WTC11 (cell line): ENCODE measurements around the gene RSPO4.

Experiments
- CREB1 ChIP-seq: sonication (generic); formaldehyde crosslinking; IDR thresholded peaks from 2 replicates; pipeline ENCODE4 v1.8.0; 2023; ENCODE audit warnings: mild to moderate bottlenecking, missing genetic modification reagents
- CTCF ChIP-seq: fragments of 200-600 bp; IDR thresholded peaks from 2 replicates; pipeline ENCODE4 v1.8.0; 2022; ENCODE audit warnings: antibody characterized with exemption
- FOXP1 ChIP-seq: sonication (generic); formaldehyde crosslinking; IDR thresholded peaks from 2 replicates; pipeline ENCODE4 v1.8.0; 2022; ENCODE audit warnings: missing genetic modification reagents, mild to moderate bottlenecking, moderate library complexity, borderline replicate concordance
- HMGXB4 ChIP-seq: sonication (generic); formaldehyde crosslinking; IDR thresholded peaks from 2 replicates; pipeline ENCODE4 v1.8.1; 2023; ENCODE audit warnings: mild to moderate bottlenecking, moderate library complexity, missing genetic modification reagents
- SOX15 ChIP-seq: fragments of 250-450 bp; sonication (Bioruptor Pico); IDR thresholded peaks from 2 replicates; pipeline ENCODE4 v1.9.0; 2021; ENCODE audit warnings: mild to moderate bottlenecking
- TEAD1 ChIP-seq: sonication (generic); formaldehyde crosslinking; IDR thresholded peaks from 2 replicates; pipeline ENCODE4 v1.8.0; 2022; ENCODE audit warnings: mild to moderate bottlenecking, missing genetic modification reagents
- TF ChIP-seq, protein P1 (sequence below): sonication (generic); formaldehyde crosslinking; IDR thresholded peaks from 2 replicates; pipeline ENCODE4 v1.8.0; 2022; ENCODE audit warnings: mild to moderate bottlenecking, missing genetic modification reagents
- TF ChIP-seq, protein P2 (sequence below): sonication (generic); formaldehyde crosslinking; IDR thresholded peaks from 2 replicates; pipeline ENCODE4 v1.8.0; 2022; ENCODE audit warnings: mild to moderate bottlenecking, missing genetic modification reagents

DNA sequence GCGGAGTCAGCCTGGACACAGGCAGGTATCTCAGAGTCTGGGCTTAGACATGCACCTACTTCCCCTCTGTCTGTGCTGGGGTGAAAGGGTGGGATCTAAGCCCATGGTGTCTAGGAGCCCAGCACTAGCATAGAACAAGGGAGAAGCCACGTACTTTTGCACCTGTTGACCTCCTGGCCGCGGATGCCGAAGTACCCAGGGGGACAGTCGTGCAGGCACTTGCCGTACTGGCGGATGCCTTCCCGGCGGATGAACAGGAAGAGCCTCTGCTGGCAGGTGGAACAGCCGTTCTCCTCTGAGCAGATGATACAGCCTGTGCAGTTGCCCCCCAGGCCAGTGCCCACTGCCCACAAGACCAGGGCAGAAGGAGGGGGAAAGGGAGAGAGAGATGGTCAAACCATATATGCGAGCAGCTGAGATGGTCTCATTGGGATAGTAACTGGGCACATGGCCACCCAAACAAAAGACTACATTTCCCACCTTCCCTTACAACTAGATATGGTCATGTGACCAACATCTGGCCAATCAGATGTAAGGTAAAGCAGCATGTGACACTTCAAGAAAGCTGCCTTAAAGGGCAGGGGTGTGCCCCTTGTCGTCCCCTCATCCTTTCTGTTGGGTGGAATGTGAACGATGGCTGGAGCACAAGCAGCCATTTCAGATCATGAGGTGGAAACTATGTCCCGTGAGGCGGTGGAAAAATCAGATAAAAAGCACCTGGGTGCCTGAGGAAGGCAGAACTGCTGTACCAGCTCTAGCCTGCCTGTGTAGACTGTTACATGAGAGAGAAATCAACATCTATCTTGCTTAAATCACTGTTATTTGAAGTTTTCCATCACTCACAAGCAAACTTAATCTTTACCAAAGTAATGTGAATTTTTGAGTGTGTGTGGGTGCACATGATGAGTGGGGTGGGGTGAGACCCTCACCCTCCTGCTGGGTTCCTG is 34.0 kb downstream of the RSPO4 start:
- TF ChIP-seq CTCF (no peak), HMGXB4 (CRISPR knock-in tag) (no peak), TEAD1 (no peak), SOX15 (CRISPR knock-in tag) (no peak), FOXP1 (CRISPR knock-in tag) (no peak), CREB1 (CRISPR knock-in tag) (no peak)
- TF ChIP-seq, protein P1, sequence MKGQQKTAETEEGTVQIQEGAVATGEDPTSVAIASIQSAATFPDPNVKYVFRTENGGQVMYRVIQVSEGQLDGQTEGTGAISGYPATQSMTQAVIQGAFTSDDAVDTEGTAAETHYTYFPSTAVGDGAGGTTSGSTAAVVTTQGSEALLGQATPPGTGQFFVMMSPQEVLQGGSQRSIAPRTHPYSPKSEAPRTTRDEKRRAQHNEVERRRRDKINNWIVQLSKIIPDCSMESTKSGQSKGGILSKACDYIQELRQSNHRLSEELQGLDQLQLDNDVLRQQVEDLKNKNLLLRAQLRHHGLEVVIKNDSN (CRISPR knock-in tag) = peak; percentile 96
- TF ChIP-seq, protein P2, sequence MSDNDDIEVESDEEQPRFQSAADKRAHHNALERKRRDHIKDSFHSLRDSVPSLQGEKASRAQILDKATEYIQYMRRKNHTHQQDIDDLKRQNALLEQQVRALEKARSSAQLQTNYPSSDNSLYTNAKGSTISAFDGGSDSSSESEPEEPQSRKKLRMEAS = no peak
